HG03520 (cell line): ENCODE results near the gene WFS1.

Source experiments
- ATAC-seq: cut with Tn5 transposase; IDR thresholded peaks from one replicate; pipeline ENCODE4 v1.9.1; 2021; ENCODE audit warnings: mild to moderate bottlenecking, moderate library complexity; ENCODE audit not compliant: unreplicated experiment

The WFS1 gene

DNA sequence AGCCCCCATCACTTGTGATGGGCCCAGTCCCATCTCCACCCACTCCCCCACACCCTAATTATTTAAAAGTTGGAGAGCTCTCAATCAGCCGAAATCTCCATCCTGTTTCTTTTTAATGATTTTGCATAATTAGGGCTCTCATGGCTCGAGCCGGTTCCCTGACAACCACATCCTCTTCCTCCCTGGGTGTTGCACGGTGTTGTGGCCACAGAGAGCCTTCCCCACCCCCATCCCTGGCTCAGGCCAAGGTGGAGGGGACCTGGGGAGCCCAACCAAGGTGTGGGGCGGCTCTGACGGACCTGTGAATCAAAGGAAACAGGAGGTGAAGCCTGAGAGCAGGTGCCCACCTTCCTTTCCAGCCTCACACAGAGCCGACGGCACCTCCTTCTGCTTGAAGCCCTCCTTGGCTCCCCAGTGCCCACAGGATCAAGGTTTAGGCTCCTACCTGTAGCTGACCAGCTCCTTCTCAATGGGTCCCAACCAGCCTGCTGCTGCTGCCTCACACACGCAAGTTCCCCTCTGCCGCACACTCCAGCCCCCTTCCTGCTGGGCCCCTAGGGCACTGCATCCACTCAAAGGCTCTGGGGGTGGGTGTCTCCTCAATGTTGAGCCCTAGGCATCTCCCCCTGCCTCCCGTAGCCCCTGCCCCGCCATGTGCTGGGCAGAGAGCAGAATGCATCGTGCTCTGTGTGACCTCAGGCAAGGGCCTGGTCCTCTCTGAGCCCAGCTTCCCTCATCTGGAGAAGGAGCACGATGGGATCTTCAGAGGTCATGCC is 68.7 kb downstream of the WFS1 start:
- no peak for ATAC-seq

GRCh38 chr4:6338951-6339817 is 69.5 kb downstream of the WFS1 start:
- no peak for ATAC-seq

DNA sequence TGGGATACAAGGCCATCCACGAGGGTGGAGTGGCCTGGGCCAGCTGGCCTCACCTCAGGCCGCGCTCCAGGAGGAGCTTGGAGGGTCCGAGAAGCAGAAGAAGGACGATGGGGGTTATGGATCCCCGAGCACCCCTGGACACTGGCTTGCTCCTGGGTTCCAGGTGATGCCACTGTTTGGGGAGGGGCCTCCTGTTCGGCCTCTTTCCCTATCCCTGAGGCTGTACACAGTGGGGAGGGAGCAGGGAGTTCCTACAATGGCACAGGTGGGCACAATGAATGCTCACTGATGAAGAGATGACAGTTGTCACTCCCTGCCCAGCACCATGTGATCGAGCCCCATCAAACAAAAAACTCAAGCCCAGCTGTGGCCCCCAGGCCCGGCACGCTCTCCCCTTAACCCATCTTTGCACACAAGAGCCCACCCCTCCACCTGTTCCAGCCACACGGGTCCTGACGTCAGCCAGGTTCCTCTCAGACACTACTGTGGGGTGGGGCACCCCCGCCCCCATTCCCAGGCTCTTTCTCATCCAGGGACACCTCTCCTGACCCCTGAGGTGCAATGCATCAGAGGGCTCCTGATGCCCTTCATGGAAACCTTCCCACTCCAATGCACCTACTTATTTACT is 70.3 kb downstream of the WFS1 start:
- ATAC-seq, result no peak

DNA sequence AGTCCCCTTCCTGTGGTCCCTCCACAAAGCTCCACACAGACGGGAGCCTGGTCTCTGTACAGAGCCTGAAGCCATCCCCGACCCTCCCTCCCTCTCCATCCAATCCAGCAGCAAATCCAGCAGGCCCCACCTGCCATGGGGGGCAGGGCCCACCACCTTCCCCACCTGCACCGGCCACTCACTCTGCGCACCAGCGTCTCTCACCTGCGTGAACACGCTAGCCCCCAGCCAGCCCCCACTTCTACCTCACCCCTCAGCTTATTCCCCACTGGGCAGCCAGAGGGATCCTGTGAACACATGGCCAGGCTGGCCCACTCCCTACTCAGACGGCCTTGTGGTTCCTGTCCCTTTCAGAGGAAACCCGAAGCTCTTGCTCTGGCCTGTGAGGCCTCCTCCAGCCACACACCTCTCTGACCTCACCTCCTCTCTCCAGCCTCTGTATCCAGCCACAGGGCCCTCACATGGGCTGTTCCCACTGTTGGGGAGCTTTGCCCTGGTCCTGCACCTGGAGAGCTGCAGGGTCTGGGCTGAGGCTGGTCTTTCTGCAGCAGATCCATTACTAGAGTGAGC is 70.9 kb downstream of the WFS1 start:
- ATAC-seq, result no peak

GRCh38 chr4:6341696-6342095 is 72.0 kb downstream of the WFS1 start:
- no peak for ATAC-seq

GRCh38 chr4:6342530-6343293 is 73.1 kb downstream of the WFS1 start:
- ATAC-seq, result no peak

DNA sequence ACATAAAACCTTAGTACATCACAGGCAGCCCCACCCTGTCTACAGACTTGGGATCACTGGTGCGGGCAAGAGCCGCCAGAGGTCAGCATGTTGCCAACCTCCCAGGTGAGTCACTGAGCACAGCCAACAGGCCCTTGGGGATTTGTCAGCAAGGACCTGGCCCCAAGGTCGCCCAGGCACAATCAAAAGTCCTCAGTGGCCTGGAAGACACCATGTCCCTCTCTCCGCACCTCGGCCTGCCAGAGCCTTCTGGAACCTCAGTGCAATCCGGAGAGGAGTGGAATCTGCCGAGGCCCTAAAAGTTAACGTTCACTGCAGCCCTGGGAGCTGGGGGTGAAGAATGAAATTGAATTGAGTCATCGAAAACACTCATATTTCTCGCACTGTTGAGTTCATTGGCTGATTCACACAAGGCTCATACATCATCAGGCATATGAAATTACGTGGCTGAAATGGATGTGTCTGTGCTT is 74.3 kb downstream of the WFS1 start:
- ATAC-seq, result no peak

GRCh38 chr4:6345096-6345830 is 75.6 kb downstream of the WFS1 start:
- ATAC-seq, result no peak

- ATAC-seq, result no peak
These were observed 76.2 kb downstream of the WFS1 start for GRCh38 chr4:6345866-6346265.

DNA sequence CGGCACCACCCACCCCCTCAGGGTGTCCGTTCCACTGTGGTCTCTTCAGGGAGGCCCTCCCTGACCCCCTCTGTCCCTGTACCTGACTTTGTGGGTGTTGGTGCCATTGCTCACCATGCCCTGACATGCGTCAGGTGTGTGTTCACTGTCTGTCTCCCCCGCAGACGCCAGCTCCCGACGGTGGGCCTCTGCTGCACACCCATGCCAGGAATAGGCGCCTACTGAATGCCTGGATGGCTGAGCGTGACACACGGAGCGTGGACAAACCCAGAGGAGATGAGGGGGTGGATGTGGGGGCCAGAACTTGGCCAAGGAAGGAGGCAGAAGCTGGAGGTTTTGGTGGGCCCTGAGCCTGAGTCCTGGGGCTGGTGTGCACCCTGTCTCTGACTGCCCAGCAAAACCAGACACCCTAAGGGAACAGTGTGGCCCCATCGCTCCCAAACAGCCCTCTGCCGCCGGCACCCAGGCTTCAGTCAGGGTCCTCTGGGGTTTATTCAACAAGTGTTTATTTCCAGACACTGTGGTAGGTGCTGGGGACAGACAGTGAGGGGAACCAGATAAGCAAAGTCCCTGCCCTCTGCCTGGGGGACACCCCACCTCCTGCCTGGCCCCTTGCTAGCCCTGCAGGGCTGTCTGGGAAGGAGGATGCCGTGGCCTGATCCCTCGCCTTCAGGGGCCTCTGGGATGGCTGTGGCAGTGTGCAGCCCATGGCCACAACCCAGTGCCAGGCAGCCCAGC is 76.9 kb downstream of the WFS1 start:
- ATAC-seq, result no peak

DNA sequence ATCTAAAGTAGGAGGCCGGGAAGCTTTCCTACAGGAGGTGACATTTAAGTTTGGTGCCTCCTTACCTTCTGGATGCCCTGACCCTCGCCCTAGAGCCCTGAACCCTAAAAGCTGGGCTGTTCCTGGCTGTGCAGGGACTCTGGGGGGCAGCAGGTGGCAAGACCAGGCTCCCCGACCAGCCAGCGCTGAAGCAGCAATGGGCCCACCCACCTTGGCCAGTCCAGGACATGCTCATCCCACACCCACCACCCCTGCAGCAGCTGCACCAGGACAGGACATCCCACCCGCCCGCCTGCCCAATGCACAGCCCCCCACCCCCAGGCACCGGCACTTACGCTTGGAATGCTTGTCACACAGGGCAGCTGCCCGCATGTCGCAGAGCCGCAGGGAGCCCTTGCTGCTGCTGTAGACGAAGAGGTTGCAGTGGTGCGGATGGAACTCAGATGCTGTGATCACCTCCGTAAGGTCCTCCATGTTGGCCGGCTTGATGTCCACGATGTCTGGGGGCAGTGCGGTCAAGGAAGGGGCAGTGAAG is 77.9 kb downstream of the WFS1 start:
- ATAC-seq, result no peak

DNA sequence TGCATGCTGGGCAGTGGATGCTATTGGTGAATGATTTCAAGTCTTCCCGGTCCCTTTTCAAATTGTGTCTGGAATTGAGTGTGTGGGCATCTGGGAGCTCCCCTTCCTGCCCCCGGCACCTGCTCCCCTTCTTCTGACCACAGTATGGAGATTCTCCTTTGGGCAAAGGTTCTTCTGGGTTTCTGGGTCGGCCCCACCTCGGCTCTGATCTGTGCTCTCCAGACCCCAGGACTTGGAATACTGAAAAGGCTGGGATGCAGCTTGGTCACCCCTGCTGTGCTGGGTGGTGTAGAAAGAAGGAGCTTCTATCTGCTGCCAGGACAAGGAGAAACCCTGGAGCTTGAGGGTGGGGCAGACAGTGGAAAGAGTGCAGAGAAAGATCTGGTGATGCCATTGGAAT is 78.8 kb downstream of the WFS1 start:
- no peak for ATAC-seq

DNA sequence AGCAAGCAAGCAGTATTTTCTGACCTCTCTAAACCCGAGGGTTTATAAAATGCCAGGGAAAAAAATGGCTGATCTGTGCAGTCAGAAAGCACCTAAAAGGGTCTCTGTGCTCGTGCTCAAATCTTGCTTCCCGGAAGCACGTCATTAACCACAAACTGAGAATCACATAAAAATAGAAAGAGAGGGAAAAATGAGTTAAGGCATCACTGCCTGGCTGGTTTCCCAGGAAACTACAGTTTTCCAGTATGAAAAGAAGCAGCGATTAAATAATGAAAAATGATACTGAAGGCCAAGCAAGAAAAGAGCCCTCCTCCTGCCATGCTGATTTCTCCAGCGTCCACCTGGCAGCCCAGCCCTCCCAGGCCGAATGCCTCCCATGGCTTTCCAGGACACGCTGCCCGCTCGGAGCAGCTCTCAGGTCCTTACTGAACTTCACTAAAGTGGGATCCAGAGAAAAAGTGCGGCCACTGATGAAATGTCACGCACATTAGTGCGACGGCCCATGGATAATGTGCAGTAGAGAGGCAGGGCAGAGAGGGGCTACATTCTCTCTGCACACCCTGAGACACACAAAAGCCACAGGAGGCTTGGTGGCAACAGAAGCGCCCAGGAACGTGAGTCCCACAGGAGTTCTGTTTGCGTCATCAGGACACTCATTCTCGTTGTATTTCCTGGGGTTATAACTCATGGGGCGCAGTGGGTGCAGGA is 80.4 kb downstream of the WFS1 start:
- no peak for ATAC-seq

GRCh38 chr4:6350646-6351045 is 81.0 kb downstream of the WFS1 start:
- no peak for ATAC-seq

GRCh38 chr4:6351246-6352000 is 81.8 kb downstream of the WFS1 start:
- no peak for ATAC-seq

DNA sequence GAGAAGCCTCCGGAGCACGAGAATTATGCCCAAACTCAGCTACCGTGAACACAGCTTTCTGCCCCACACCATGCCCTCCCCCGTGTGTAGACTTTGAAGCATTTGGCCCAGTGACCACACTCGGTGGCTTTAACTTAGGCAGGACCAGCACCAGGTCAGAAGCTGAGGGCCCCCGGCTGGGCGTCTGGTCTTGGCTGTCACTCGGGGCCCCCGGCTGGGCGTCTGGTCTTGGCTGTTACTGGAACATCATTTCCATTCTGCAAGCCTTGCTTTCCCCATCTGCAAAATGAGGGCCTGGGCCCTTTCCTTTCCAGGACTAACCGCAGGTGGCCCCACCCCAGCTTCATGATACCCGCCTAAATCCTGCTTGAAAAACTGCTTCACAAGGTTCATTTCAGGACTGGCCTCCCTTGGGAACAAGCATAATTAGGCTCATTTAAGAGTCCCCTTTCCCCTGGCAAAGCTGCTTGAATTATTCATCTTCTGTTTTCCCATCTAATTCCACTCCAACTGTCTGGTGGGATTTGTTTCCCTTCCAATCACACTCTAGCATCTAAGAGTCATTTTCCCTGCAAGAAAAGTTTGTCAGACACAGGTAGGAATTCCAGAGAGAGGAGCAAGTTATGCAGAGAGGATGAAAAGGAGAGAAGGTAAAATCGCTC is 82.5 kb downstream of the WFS1 start:
- ATAC-seq, result no peak
